GM18499 (cell line): ENCODE measurements around the gene CABP2.
"Not testable (repeated sequence)": the region's sequence is repeated elsewhere in the genome, so short reads cannot be mapped to it uniquely, and the experiment has no call there.

Experiments
- ATAC-seq: cut with Tn5 transposase; IDR thresholded peaks from one replicate; pipeline ENCODE4 v1.9.1; 2021; ENCODE audit warnings: moderate number of reproducible peaks; ENCODE audit not compliant: insufficient read depth, unreplicated experiment

CABP2 gene

GRCh38 chr11:67482827-67483798, 40.1 kb downstream of the CABP2 start, which contains the start of gene AIP:
TSS of gene AIP (plus strand) at chr11:67483026. CDS start at chr11:67483159, 133 bp downstream.
- peak; percentile 47 for ATAC-seq

GRCh38 chr11:67482275-67482826, 40.9 kb downstream of the CABP2 start:
- ATAC-seq = no peak

GRCh38 chr11:67477344-67478050, 45.7 kb downstream of the CABP2 start:
- ATAC-seq = not testable (repeated sequence)

- ATAC-seq = not testable (repeated sequence)
These were observed 46.6 kb downstream of the CABP2 start for GRCh38 chr11:67476692-67477091.

- ATAC-seq = no peak
These were observed 50.4 kb downstream of the CABP2 start for GRCh38 chr11:67472882-67473281.

- no peak for ATAC-seq
These were observed 52.8 kb downstream of the CABP2 start for GRCh38 chr11:67470337-67471002.

GRCh38 chr11:67469508-67469811, 53.8 kb downstream of the CABP2 start:
- no peak for ATAC-seq
